HG03045 (cell line): Measurements from ENCODE around the gene DHRS7.

Source experiments
- ATAC-seq: cut with Tn5 transposase; IDR thresholded peaks from one replicate; pipeline ENCODE4 v1.9.1; 2021; ENCODE audit warnings: mild to moderate bottlenecking, moderate library complexity; ENCODE audit not compliant: unreplicated experiment

DHRS7 gene

DNA sequence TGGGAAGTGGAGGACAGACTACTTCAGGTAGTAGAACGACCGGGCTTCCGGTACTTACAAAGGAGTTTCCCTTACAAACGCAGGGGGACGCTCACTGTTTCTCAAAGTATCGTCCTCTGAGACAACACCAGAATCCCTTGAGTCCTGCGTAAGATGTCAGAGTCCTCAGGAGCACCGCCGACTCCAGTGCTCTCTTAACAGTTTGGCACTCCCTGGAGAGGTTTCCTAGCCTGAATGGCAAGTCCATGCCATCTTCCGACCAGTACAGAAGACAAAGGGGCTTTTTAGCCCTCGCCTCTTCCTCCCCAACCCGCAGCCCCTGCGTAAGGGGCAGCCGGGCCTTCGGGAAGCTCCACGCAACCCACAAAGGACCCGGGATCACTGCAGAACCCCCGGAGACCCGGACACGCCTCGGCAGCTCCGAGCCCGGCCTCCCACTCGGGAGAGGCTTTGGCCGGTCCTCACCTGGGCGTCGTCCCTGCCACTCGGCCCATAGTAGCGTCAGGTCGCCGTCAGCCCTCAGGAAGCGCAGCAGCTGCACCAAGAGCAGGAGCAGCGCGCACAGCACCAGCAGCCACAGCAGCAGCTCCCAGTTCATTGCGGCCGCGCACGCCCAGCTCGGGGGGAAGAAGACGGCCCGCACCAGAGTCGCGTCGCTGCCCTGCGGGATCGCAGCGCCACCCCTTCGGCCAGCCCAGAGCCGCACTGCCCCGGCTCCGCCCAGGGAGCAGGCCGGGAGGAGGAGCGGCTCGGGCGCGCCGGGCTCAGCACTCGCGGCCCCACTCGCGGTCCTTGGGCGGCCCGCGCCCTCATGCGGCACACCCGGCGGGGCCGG lies at the start of gene DHRS7:
TSS of gene DHRS7 (minus strand) at position 687 of the 835 bp plus-strand sequence. CDS start at position 598, 89 bp downstream.
- peak; percentile 94 for ATAC-seq

DNA sequence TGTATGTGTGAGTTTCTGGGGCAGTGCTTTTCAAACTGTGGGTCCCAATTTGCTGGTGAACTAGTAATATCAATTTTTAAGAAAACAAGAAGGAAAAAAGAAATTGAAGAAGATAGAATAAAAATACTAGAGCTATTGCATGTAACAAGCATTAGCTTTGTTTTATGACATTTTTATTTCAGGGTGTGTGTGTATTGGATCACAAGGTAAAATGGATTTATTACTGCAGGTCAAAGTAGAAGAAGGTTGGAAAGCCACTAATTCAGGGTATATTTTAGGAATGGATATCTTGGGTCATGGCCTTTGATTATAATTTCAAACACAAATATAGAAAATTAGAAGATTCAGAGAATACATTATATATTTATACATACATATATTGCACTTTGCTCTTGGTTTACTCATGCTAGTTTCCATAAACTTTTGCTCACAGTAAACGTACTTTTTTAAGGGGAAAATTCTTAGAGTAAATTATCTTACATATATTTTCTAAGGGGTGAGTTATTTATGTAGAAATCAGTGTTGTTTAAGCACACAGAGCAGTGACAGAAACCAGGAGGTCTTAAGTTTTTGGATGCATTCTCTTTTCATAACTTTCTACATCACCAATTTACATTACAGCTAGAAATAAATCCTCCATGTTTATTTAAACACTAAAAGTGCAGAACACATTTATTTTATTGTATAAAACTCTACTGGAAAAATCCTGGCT lies 49.4 kb upstream of the DHRS7 start:
- ATAC-seq: no peak

DNA sequence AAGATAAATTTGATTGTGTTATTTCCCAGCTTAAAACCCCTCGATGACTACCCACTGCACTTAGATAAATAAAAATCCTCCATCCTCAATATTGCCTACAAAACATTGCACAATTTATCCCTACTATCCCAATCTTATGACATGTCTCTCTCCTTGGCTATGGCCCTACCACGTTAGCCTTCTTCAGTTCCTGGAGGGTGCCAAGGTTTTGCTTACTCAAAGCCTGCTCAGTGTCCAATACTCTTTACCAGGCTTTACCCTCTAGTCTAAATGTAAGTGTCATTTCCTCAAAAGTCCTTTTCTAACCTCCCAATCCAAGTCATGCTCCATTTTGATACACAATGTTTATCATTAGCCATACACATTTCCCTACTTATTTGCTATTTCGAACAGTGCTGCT lies 48.8 kb upstream of the DHRS7 start:
- ATAC-seq: no peak

- ATAC-seq: peak; percentile 93
These were observed 47.5 kb upstream of the DHRS7 start for GRCh38 chr14:60212503-60213371.

- no peak for ATAC-seq
These were observed 46.0 kb upstream of the DHRS7 start for GRCh38 chr14:60211153-60211552.

- ATAC-seq: no peak
These were observed 45.5 kb upstream of the DHRS7 start for GRCh38 chr14:60210703-60211102.

DNA sequence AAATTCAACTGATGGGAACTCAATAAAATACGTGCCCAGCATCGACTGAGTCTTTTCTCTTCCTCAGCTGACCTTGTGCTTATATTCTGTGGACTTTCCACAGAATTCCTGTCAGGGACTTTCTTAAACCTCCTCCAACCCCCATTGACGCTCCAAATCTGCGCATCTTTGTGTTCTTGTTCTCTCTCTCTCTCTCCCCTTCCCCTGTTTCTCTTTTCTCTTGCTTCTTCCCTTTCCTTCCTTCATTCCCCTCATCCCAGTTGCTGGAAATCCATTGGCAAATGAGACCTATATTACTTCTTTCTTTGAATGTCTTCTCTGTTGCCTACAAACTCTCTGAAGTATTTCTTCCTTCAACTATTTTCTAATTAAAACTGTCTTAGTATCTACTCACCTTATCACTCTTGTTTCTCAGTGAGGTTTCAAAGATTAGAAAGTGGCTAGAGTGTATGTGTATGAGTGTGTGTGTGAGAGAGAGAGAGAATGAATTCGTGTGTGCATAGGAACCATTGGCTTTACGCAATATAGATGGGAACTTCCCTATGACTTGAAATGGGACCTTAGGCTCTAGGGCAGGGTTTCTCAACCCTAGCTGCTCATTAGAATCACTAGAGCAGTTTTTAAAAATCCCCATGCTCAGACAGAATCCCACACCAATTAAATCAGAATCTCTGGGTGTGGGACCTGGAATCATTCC lies 41.8 kb upstream of the DHRS7 start:
- ATAC-seq: peak; percentile 45

- no peak for ATAC-seq
These were observed 41.1 kb upstream of the DHRS7 start for GRCh38 chr14:60206249-60206670.

DNA sequence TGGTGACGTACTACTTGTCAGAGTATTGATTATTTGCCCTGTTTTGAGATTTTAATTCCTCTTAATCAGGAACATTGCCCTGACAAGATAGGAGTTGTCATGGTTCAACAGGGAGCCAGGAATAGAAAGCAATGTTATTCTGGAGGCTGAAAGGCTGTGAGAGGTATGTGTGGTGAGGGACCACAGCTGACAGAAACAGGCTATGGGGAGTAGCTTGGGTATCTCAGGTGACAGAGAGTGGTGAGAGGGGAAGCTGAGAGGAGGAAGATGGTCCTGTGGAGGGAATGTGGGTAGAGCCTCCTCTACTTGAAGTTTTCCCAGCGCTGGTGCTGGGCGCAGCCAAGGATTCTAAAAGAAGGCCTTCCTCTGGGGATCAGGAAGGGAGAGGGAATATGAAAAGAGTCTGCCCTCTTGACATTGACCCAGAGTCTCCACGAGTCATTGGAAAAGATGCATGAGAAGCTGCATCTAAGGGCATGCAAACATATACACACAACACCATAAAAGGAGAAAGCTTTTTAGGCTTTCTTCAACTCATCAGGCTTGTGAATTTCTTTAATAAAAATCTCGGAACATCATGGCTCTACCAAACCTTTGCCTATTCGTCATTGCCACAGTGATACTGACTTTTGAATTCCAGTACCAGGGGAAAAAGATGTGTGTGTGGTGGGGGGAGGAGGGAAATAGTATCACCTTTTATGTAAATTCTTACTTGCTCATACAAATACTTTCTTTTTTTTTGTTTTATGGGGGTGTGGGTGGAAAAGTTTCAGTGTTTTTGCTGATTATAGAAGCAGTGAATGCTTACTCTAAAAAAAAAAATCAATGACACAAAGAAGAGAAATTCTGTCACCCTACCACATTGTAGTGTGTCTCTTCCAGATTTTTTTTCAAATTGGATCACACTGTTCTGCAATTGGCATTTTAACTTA lies 39.9 kb upstream of the DHRS7 start:
- ATAC-seq: peak; percentile 62

- peak; percentile 70 for ATAC-seq
These were observed 39.1 kb upstream of the DHRS7 start for GRCh38 chr14:60204104-60204842.

GRCh38 chr14:60199321-60199720 lies 34.1 kb upstream of the DHRS7 start:
- ATAC-seq: no peak

- ATAC-seq: no peak
These were observed 32.6 kb upstream of the DHRS7 start for GRCh38 chr14:60197629-60198303.

- no peak for ATAC-seq
These were observed 31.1 kb upstream of the DHRS7 start for GRCh38 chr14:60196291-60196690.

GRCh38 chr14:60195179-60195810 lies 30.1 kb upstream of the DHRS7 start:
- ATAC-seq: no peak

DNA sequence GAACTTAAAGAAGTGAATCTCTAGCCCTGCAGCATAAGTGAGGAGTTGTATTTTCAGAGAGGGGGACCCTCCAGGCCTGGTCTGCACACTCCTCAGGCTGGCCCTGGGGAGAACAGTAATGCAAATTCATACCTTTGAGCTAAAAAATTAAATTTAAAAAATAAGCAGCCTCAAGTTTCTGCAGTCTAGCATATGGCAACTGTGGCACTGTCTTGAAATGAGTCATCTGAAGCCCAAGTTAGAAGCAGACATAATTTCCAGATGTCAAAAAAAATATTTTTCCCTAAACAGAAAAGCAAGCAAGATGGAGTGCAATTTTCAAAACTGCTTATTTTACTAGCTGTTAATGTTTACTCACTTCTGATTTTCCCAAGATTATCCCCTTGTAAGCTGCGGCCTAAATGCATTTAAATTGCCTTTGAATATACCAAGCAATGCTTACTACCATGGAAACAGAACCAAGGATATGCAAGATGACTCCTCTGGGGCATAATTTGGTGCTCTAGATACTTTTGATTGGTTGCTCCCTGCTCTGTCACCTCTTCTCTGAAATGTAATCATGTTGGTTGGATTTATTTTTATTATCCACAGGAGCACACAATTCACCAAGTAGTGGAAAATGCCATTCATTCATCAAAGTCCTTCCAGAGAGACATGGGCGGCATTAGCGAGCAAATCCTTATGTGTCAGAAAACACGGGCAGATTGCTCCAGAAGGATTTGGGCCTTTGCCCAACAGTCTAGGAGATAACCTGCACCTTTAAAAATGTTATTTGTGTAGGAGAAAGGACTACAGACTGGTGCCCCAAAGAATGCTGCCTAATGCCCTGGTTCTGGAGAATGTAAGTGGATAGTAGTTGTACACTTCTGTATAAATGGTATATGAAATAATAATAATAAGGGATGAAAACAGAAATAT lies 25.0 kb upstream of the DHRS7 start:
- no peak for ATAC-seq

- ATAC-seq: no peak
These were observed 23.5 kb upstream of the DHRS7 start for GRCh38 chr14:60188696-60189095.

DNA sequence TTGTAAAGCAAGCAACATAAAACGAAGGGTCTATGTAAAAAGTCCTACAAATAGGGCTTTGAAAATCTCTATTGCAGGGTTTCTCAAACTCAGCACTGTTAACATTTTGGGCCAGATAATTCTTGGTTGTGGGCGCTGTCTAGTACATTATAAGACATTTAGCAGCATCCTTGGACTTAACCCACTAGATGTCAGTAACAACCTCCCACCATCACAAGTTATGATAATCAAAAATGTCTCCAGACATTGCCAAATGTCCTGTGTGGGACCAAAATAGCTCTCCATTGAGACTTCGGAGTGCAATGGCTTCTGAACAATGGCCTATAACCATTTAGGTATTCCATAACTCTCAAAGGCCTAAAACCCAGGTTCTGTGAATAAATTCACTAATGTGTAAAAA lies 22.9 kb upstream of the DHRS7 start:
- ATAC-seq: no peak
